ENCODE results near the gene WDR83. TPM values are rescaled to one million over a fixed set of nuclear protein-coding genes. Genes with fewer than 3 reads are reported as not detected.

WDR83 gene
- total RNA-seq, 1 donor from 2014 or later: 6.5 TPM

- intact Hi-C loops (cut with DNase I): no loop called here
- DNase-seq (no peak), ATAC-seq (ENCODE audit: poor library complexity) (peak; percentile 42)
These were observed 18.5 kb upstream of the WDR83 start for GRCh38 chr19:12648088-12648487.

GRCh38 chr19:12649941-12650340 lies 16.7 kb upstream of the WDR83 start:
- ATAC-seq (ENCODE audit: poor library complexity) (no peak), DNase-seq (no peak)
- intact Hi-C loops (cut with DNase I): no loop called here

GRCh38 chr19:12652219-12652618 lies 14.4 kb upstream of the WDR83 start:
- ATAC-seq (ENCODE audit: poor library complexity): no peak
- intact Hi-C loops (cut with DNase I): no loop called here
- no peak for DNase-seq

- no peak for ATAC-seq (ENCODE audit: poor library complexity)
- intact Hi-C loops (cut with DNase I): no loop called here
- no peak for DNase-seq
These were observed 11.1 kb upstream of the WDR83 start for GRCh38 chr19:12655546-12655945.

GRCh38 chr19:12656899-12657571 lies 9.6 kb upstream of the WDR83 start:
- DNase-seq: no peak
- intact Hi-C loops (cut with DNase I): no loop called here
- ATAC-seq (ENCODE audit: poor library complexity): no peak

GRCh38 chr19:12657966-12658365 lies 8.6 kb upstream of the WDR83 start:
- DNase-seq: no peak
- intact Hi-C loops (cut with DNase I): no loop called here
- ATAC-seq (ENCODE audit: poor library complexity): no peak

- ATAC-seq (ENCODE audit: poor library complexity) (no peak), DNase-seq (no peak)
- intact Hi-C loops (cut with DNase I): no loop called here
These were observed 5.6 kb upstream of the WDR83 start for GRCh38 chr19:12660980-12661379.

- ATAC-seq (ENCODE audit: poor library complexity): no peak
- intact Hi-C loops (cut with DNase I): no loop called here
- no peak for DNase-seq
These were observed 2.0 kb upstream of the WDR83 start for GRCh38 chr19:12664406-12665280.

GRCh38 chr19:12665281-12665573 lies 1.4 kb upstream of the WDR83 start:
- peak; percentile 75 for DNase-seq
- intact Hi-C loops (cut with DNase I): no loop called here
- ATAC-seq (ENCODE audit: poor library complexity): no peak

- intact Hi-C loops (cut with DNase I): no loop called here
- DNase-seq: no peak
- no peak for ATAC-seq (ENCODE audit: poor library complexity)
These were observed 839 bp upstream of the WDR83 start for GRCh38 chr19:12665671-12666264.

GRCh38 chr19:12667731-12668302 lies 1.2 kb downstream of the WDR83 start:
- ATAC-seq (ENCODE audit: poor library complexity) (no peak), DNase-seq (no peak)
- intact Hi-C loops (cut with DNase I): no loop called here

GRCh38 chr19:12668346-12668745 lies 1.7 kb downstream of the WDR83 start:
- no peak for DNase-seq
- intact Hi-C loops (cut with DNase I): no loop called here
- no peak for ATAC-seq (ENCODE audit: poor library complexity)

GRCh38 chr19:12668932-12669269 lies 2.3 kb downstream of the WDR83 start:
- intact Hi-C loops (cut with DNase I): no loop called here
- ATAC-seq (ENCODE audit: poor library complexity) (peak; percentile 1), DNase-seq (peak; percentile 68)

- peak; percentile 88 for DNase-seq
- ATAC-seq (ENCODE audit: poor library complexity): peak; percentile 80
- intact Hi-C loops (cut with DNase I): no loop called here
These were observed 2.9 kb downstream of the WDR83 start for GRCh38 chr19:12669270-12670158.

- no peak for ATAC-seq (ENCODE audit: poor library complexity)
- DNase-seq: no peak
- intact Hi-C loops (cut with DNase I): no loop called here
These were observed 3.7 kb downstream of the WDR83 start for GRCh38 chr19:12670159-12670928.

- DNase-seq (no peak), ATAC-seq (ENCODE audit: poor library complexity) (no peak)
- intact Hi-C loops (cut with DNase I): no loop called here
These were observed 6.1 kb downstream of the WDR83 start for GRCh38 chr19:12672744-12673143.

GRCh38 chr19:12675399-12675798 lies 8.8 kb downstream of the WDR83 start:
- ATAC-seq (ENCODE audit: poor library complexity): no peak
- DNase-seq: no peak
- intact Hi-C loops (cut with DNase I): no loop called here

- ATAC-seq (ENCODE audit: poor library complexity) (no peak), DNase-seq (no peak)
- intact Hi-C loops (cut with DNase I): no loop called here
These were observed 9.3 kb downstream of the WDR83 start for GRCh38 chr19:12675940-12676339.
